NK-92 (cell line): ENCODE results near the gene AP4B1.

Experiments
- DNase-seq: peaks from one replicate; lab custom pipeline; 2025; ENCODE audit not compliant: unreplicated experiment; lab: John Stamatoyannopoulos, UW

Gene AP4B1

GRCh38 chr1:113895961-113896360 lies 8.6 kb downstream of the AP4B1 start:
- DNase-seq: no peak

DNA sequence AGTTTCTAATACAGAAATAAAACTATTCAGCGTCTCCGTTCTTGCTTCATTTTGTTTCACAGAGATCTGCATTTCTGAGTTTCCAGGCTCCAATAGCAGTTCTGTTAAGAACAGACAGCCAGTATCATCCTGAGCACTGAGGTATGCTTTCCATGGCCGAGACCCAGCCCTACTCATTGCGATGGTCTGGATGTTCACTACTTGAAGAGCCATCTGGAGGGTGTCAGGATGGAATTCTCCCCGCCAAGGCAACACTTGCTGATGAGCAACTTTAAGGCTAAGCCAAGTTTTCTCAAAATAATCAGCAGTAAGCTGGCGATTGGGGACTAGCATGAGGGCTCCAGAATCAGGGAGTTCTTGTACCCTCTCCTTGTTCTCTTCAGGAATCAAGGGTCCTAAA lies 9.5 kb downstream of the AP4B1 start:
- DNase-seq: no peak

- no peak for DNase-seq
Measured at GRCh38 chr1:113893267-113893666, 11.3 kb downstream of the AP4B1 start.

DNA sequence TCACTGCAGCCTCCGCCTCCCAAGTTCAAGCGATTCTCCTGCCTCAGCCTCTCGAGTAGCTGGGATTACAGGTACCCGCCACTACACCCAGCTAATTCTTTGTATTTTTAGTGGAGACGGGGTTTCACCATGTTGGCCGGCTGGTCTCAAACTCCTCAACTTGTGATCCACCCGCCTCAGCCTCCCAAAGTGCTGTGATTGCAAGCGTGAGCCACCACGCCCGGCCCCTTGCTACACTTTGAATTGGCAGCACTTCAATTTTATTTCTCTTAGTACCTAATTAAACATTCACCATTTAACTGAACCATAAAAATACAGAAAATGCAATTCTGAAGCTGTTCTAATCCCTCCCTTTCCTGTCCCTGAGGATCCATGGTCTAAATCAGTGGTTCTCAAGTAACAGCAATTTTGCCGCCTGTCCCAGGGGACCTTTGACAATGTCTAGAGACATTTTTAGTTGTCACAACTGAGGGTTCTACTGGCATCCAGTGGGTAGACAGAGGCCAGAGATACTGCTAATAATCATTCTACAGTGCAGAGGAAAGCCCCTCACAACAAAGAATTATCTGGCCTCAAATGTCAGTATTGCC lies 12.9 kb downstream of the AP4B1 start:
- DNase-seq: no peak

- no peak for DNase-seq
Measured at GRCh38 chr1:113890816-113891215, 13.8 kb downstream of the AP4B1 start.

DNA sequence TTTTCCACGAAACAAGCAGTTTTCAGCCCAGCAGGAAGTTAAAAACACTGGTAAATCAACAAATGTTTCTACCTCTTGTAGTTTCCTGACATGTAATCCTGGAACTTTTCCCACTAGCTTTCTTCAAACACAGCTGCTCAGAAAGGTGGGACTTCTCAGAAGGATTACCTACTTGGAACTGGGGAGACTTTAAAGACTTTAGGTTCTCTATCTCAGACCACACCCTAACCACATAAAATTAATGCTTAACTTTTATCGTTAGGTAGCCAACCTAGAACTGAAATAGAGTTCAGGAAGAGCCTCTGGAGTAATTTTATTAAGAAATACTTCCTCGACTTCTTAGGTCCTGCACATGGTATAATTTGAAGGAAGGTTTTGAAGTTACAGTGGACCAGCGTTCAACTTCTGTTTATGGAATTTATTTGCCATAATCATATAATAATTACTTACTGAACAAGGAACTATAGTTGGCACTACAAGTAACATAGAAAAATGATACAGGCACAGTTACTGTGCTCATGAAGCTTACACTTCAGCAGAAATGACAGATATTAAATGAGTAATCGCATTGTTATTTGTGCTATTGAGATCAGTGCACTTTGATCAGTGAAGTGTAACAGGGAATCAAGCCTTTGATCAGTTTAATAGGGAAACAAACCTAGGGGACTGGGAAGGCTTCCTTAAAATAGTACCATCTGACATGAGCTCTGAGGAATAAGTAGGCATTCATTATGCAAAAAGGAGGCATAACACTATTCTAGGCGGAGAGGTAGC lies 17.0 kb downstream of the AP4B1 start, which contains the start of gene BCL2L15:
Gene BCL2L15, minus strand, starts transcription at position 180 of the 774 bp plus-strand sequence. CDS start 206 bp downstream, outside the sequence.
- DNase-seq: no peak

- no peak for DNase-seq
Measured at GRCh38 chr1:113886417-113887401, 17.9 kb downstream of the AP4B1 start.

DNA sequence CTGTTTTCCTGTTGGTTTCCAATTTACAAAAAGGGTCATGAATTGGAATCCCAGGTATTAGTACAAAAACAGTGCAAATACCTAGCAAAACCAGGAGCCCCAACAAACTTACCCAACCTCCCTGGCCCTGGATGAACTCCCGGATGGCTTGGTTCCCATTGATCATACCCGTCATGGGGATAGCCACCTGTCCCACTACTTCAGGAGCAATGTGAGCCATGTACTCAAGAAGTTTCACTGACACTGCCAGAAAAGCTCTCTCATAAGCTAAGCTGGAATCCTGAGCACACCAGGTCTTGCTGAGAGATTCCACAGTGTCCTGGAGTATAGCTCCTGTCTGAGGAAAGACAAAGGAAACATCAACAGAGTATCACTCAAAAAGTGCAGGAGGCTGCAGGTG lies 22.9 kb downstream of the AP4B1 start:
- DNase-seq: no peak

GRCh38 chr1:113879739-113880038 lies 24.9 kb downstream of the AP4B1 start:
- no peak for DNase-seq

- no peak for DNase-seq
Measured at GRCh38 chr1:113876176-113876575, 28.4 kb downstream of the AP4B1 start.

- DNase-seq: no peak
Measured at GRCh38 chr1:113875714-113876113, 28.9 kb downstream of the AP4B1 start.

- DNase-seq: no peak
Measured at GRCh38 chr1:113874012-113874879, 30.4 kb downstream of the AP4B1 start.

- DNase-seq: no peak
Measured at GRCh38 chr1:113872219-113872935, 32.2 kb downstream of the AP4B1 start.

- DNase-seq: no peak
Measured at GRCh38 chr1:113871597-113872113, 32.9 kb downstream of the AP4B1 start, which contains the start of gene PTPN22. Gene PTPN22, minus strand, starts transcription at chr1:113871712.

DNA sequence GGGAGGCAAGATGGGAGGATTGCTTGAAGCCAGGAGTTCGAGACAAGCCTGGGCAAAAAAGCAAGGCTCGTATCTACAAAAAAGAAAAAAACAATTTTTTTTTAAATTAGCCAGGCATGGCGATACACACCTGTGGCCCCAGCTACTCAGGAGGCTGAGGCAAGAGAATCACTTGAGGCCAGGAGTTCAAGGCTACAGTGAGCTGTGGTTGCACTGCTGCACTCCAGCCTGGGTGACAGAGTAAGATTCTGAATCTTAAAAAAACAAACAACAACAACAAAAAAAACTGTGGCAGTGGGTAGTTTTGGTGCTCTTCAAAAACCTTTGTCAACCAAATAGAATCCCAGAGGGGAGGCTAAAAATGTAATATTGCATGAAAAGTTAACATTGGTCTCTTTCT lies 33.8 kb downstream of the AP4B1 start:
- DNase-seq: no peak

DNA sequence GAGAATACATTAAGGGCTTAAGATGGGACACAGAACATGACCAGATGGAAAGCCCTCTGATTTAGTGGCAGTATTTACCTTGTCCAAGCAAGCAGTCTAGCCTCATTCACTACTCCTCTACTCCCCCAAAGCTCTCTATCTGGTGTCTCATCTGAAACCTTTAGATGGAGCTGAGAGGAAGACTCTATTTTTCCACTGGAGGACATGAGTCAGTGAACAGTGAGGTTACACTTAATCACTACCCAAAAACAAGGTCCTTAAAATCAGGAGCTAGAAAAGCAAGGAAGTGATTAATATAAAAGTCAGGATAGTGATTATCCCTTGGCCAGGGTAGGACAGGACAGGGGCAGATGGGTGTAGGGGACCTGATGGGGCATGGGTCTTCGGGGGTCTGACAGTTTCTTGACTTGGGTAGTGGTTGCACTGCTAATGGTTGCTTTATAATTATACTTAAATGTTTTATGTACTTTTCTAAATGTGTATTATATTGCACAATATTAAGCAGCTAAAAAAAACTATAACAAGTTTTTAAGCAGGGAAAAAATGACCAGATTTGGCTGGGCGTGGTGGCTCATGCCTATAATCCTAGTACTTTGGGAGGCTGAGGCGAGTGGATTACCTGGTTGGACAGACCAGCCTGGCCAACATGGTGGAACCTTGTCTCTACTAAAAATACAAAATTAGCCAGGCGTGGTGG lies 36.1 kb downstream of the AP4B1 start:
- no peak for DNase-seq

DNA sequence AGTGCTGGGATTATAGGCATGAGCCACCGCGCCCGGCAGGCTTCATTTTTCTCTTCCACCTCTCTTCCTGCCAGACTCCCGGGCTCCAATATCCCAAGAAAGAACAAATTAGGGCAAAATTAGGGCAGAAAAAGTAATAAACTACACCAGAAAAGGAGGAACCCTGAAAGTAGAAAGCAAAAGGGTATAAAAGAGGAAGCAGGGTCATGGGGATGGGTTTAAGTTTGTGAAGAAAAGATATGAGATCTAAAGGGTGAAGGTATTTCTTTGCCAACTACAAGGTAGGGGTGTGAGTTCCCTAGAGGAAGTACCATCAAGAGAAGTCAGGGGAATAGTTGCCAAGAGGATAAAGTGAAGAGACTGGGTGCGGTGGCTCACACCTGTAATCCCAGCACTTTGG lies 43.0 kb downstream of the AP4B1 start:
- no peak for DNase-seq

GRCh38 chr1:113860891-113861290 lies 43.7 kb downstream of the AP4B1 start:
- DNase-seq: no peak

- no peak for DNase-seq
Measured at GRCh38 chr1:113859478-113860175, 45.0 kb downstream of the AP4B1 start.
